Left lung (tissue), 10 donors: ENCODE measurements around the gene HDDC2. TPM values are rescaled to one million over a fixed set of nuclear protein-coding genes. Genes with fewer than 3 reads are reported as not detected.

Experiments used
- ATAC-seq: fragments of 200-7000 bp; cut with Tn5 transposase; one replicate; pipeline ENCODE4 v1.9.1; 2020; ENCODE audit warnings: moderate library complexity
- DNase-seq, 4 donors: peaks; one replicate each; pipeline ENCODE4 v3.0.0-alpha.2; 2013 to 2020
- H3K27ac ChIP-seq, 2 donors: fragments of 200-600 bp; sonication (generic) in 1 of 2; one replicate each; pipeline versions ENCODE4 v1.5.0 to v1.8.0; 2020 to 2021
- H3K27me3 ChIP-seq, 2 donors: fragments of 200-600 bp; sonication (generic) in 1 of 2; one replicate each; pipeline versions ENCODE4 v1.5.0 to v1.8.0; 2020 to 2021
- H3K36me3 ChIP-seq, 2 donors: fragments of 200-600 bp; sonication (generic) in 1 of 2; one replicate each; pipeline versions ENCODE4 v1.5.0 to v1.8.0; 2020 to 2021
- H3K4me1 ChIP-seq, 2 donors: fragments of 200-600 bp; one replicate each; pipeline ENCODE4 v1.8.0; 2021
- H3K4me3 ChIP-seq, 2 donors: fragments of 200-600 bp; sonication (generic) in 1 of 2; one replicate each; pipeline versions ENCODE4 v1.5.0 to v1.8.0; 2020 to 2021; ENCODE audit warnings: mild to moderate bottlenecking in 1 of 2
- H3K9me3 ChIP-seq, 2 donors: fragments of 200-600 bp; sonication (generic) in 1 of 2; one replicate each; pipeline versions ENCODE4 v1.5.0 to v1.8.0; 2020 to 2021
- CTCF ChIP-seq, 2 donors: fragments of 200-600 bp; sonication (generic) in 1 of 2; IDR thresholded peaks; one replicate each; pipeline versions ENCODE4 v1.5.0 to v1.8.0; 2021; ENCODE audit warnings: antibody characterized with exemption in 2 of 2
- intact Hi-C, 2 donors: fragments of 100-400 bp; cut with DNase I; formaldehyde crosslinking; loops; one replicate each; pipeline versions ENCODE4 v1.11.2 to v1.14.2; 2022
- polyA plus RNA-seq, 6 donors: library from polyadenylated mRNA; unstranded; fragments of 120-200 nt; gene quantifications; one replicate each; pipeline ENCODE4 v1.2.1, GENCODE V29; 2013; ENCODE audit not compliant: insufficient read length in 6 of 6
- total RNA-seq, 2 donors: library from RNA; stranded (reverse); fragmentation: NEBNext Ultra II Directional; extraction: Animal tissue kit (Norgen Biotek cat#: 25700); gene quantifications; one replicate each; pipeline ENCODE4 v1.2.1, GENCODE V29; 2021
- donor health status: DM: no; HTN: yes; CAD: no.
- donor health status: DM: no; HTN: no; CAD: no.

HDDC2 gene
- total and polyA plus RNA-seq, 8 donors, result 49.2 to 86.9 (median 79.9) TPM

- DNase-seq (no peak), ATAC-seq (no peak)
- Histone ChIP-seq H3K4me1 (peaks cover 0 to 2% of the 10 kb centered on the region in 2 donors), H3K9me3 (no peaks in the 10 kb centered on the region), H3K36me3 (no peaks in the 10 kb centered on the region), H3K4me3 (no peak overlapping the region), H3K27ac (no peak overlapping the region), H3K27me3 (no peaks in the 10 kb centered on the region)
- TF ChIP-seq CTCF (IDR thresholded peaks at IDR 0.05), result no peak
- intact Hi-C loops, result no loop called here
Observed at GRCh38 chr6:125341460-125341859, 39.7 kb upstream of the HDDC2 start.

- no peaks in the 10 kb centered on the region for H3K9me3 ChIP-seq
- no peaks in the 10 kb centered on the region for H3K27me3 ChIP-seq
- no peak overlapping the region for H3K27ac ChIP-seq
- ATAC-seq (no peak), DNase-seq (no peak)
- intact Hi-C loops, result no loop called here
- H3K36me3 ChIP-seq, result no peaks in the 10 kb centered on the region
- no peak overlapping the region for H3K4me3 ChIP-seq
- TF ChIP-seq CTCF (IDR thresholded peaks at IDR 0.05), result no peak
- peaks cover 0 to 2% of the 10 kb centered on the region in 2 donors for H3K4me1 ChIP-seq
Observed at GRCh38 chr6:125340991-125341390, 39.2 kb upstream of the HDDC2 start.

- no peak for TF ChIP-seq CTCF (IDR thresholded peaks at IDR 0.05)
- H3K27ac ChIP-seq, result no peak overlapping the region
- H3K9me3 ChIP-seq, result no peaks in the 10 kb centered on the region
- ATAC-seq (no peak), DNase-seq (no peak)
- no peaks in the 10 kb centered on the region for H3K36me3 ChIP-seq
- H3K27me3 ChIP-seq, result peaks cover 0 to 5% of the 10 kb centered on the region in 2 donors
- H3K4me3 ChIP-seq, result no peak overlapping the region
- H3K4me1 ChIP-seq, result no peaks in the 10 kb centered on the region
- intact Hi-C loops, result no loop called here
Observed at GRCh38 chr6:125340175-125340835, 38.5 kb upstream of the HDDC2 start.

GRCh38 chr6:125339653-125340052 lies 37.9 kb upstream of the HDDC2 start:
- peaks cover 0 to 5% of the 10 kb centered on the region in 2 donors for H3K27me3 ChIP-seq
- no peaks in the 10 kb centered on the region for H3K9me3 ChIP-seq
- H3K27ac ChIP-seq, result no peak overlapping the region
- intact Hi-C loops, result no loop called here
- ATAC-seq, result no peak
- no peak for TF ChIP-seq CTCF (IDR thresholded peaks at IDR 0.05)
- no peak overlapping the region for H3K4me3 ChIP-seq
- H3K36me3 ChIP-seq, result no peaks in the 10 kb centered on the region
- DNase-seq, result no peak
- H3K4me1 ChIP-seq, result no peaks in the 10 kb centered on the region

- no peak for TF ChIP-seq CTCF (IDR thresholded peaks at IDR 0.05)
- peaks cover 0 to 5% of the 10 kb centered on the region in 2 donors for H3K27me3 ChIP-seq
- no peaks in the 10 kb centered on the region for H3K4me1 ChIP-seq
- DNase-seq, result no peak
- no peaks in the 10 kb centered on the region for H3K36me3 ChIP-seq
- no peak overlapping the region for H3K4me3 ChIP-seq
- intact Hi-C loops, result no loop called here
- H3K27ac ChIP-seq, result no peak overlapping the region
- H3K9me3 ChIP-seq, result no peaks in the 10 kb centered on the region
- ATAC-seq, result no peak
Observed at GRCh38 chr6:125338381-125338780, 36.6 kb upstream of the HDDC2 start.
